GM19023 (cell line): ENCODE results near the gene PNPLA2.

ENCODE experiments used
- ATAC-seq: cut with Tn5 transposase; IDR thresholded peaks from one replicate; pipeline ENCODE4 v1.9.1; 2021; ENCODE audit warnings: mild to moderate bottlenecking, moderate library complexity; ENCODE audit not compliant: unreplicated experiment

The PNPLA2 gene

GRCh38 chr11:858053-858761 lies 39.5 kb downstream of the PNPLA2 start:
- ATAC-seq: no peak

- no peak for ATAC-seq
Measured at GRCh38 chr11:858762-859339, 40.1 kb downstream of the PNPLA2 start.

- no peak for ATAC-seq
Measured at GRCh38 chr11:859394-860131, 40.8 kb downstream of the PNPLA2 start.

- no peak for ATAC-seq
Measured at GRCh38 chr11:860234-861104, 41.8 kb downstream of the PNPLA2 start.

GRCh38 chr11:861105-861479 lies 42.4 kb downstream of the PNPLA2 start:
- ATAC-seq: no peak

- ATAC-seq: no peak
Measured at GRCh38 chr11:862081-862661, 43.5 kb downstream of the PNPLA2 start.

GRCh38 chr11:862696-863022 lies 43.9 kb downstream of the PNPLA2 start:
- no peak for ATAC-seq

- no peak for ATAC-seq
Measured at GRCh38 chr11:863023-863909, 44.6 kb downstream of the PNPLA2 start.

- no peak for ATAC-seq
Measured at GRCh38 chr11:863910-864827, 45.5 kb downstream of the PNPLA2 start.

GRCh38 chr11:864898-865297 lies 46.2 kb downstream of the PNPLA2 start:
- ATAC-seq: no peak

- no peak for ATAC-seq
Measured at GRCh38 chr11:865462-866430, 47.0 kb downstream of the PNPLA2 start.

- ATAC-seq: no peak
Measured at GRCh38 chr11:866481-866880, 47.8 kb downstream of the PNPLA2 start.

- ATAC-seq: no peak
Measured at GRCh38 chr11:867856-868358, 49.2 kb downstream of the PNPLA2 start.

GRCh38 chr11:868394-868793 lies 49.7 kb downstream of the PNPLA2 start:
- no peak for ATAC-seq

GRCh38 chr11:868802-869201 lies 50.1 kb downstream of the PNPLA2 start:
- ATAC-seq: no peak

GRCh38 chr11:869399-870126 lies 50.8 kb downstream of the PNPLA2 start:
- ATAC-seq: no peak

GRCh38 chr11:870127-870413 lies 51.4 kb downstream of the PNPLA2 start:
- ATAC-seq: no peak
